C4-2B (cell line): Measurements from ENCODE around the gene ILF3.

ENCODE experiments used
- CTCF ChIP-seq: fragments of 450-650 bp; conservative IDR thresholded peaks from 2 replicates; pipeline ENCODE4 v1.5.1; 2017; ENCODE audit warnings: mild to moderate bottlenecking
- ZFX ChIP-seq: fragments of 450-650 bp; IDR thresholded peaks from 2 replicates; pipeline ENCODE4 v1.6.1; 2017

GRCh38 chr19:10727685-10728201 lies 73.6 kb downstream of the ILF3 start:
- TF ChIP-seq CTCF, result no peak
- no peak for TF ChIP-seq ZFX
